ENCODE measurements around the gene PRSS3.

The PRSS3 gene

GRCh38 chr9:33809506-33809905 lies 14.1 kb downstream of the PRSS3 start:
- Histone ChIP-seq H3K27me3 (no peaks in the 10 kb centered on the region), H3K4me1 (peaks cover 9% of the 10 kb centered on the region), H3K9me3 (no peaks in the 10 kb centered on the region), H3K36me3 (no peaks in the 10 kb centered on the region), H3K4me3 (ENCODE audit: low read depth, low read length) (no peak overlapping the region)
- TF ChIP-seq, protein P1, sequence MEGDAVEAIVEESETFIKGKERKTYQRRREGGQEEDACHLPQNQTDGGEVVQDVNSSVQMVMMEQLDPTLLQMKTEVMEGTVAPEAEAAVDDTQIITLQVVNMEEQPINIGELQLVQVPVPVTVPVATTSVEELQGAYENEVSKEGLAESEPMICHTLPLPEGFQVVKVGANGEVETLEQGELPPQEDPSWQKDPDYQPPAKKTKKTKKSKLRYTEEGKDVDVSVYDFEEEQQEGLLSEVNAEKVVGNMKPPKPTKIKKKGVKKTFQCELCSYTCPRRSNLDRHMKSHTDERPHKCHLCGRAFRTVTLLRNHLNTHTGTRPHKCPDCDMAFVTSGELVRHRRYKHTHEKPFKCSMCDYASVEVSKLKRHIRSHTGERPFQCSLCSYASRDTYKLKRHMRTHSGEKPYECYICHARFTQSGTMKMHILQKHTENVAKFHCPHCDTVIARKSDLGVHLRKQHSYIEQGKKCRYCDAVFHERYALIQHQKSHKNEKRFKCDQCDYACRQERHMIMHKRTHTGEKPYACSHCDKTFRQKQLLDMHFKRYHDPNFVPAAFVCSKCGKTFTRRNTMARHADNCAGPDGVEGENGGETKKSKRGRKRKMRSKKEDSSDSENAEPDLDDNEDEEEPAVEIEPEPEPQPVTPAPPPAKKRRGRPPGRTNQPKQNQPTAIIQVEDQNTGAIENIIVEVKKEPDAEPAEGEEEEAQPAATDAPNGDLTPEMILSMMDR (IDR thresholded peaks at IDR 0.05; ENCODE audit: low read depth, low read length): no peak
- DNase-seq: no peak

- no peaks in the 10 kb centered on the region; the same call in 1 of the 2 replicates for H3K36me3 ChIP-seq
- peaks cover 9% of the 10 kb centered on the region for H3K4me1 ChIP-seq
- TF ChIP-seq, protein P1 (IDR thresholded peaks at IDR 0.05; ENCODE audit: low read depth, low read length): peak; percentile 71
- H3K4me3 ChIP-seq (ENCODE audit: low read depth, low read length): no peak overlapping the region
- H3K27me3 ChIP-seq: no peaks in the 10 kb centered on the region
- no peak for DNase-seq
- no peaks in the 10 kb centered on the region for H3K9me3 ChIP-seq
These were observed 18.6 kb downstream of the PRSS3 start for GRCh38 chr9:33813712-33814641.

GRCh38 chr9:33815781-33816180 lies 20.4 kb downstream of the PRSS3 start:
- Histone ChIP-seq H3K27me3 (no peaks in the 10 kb centered on the region), H3K36me3 (no peaks in the 10 kb centered on the region; the same call in 1 of the 2 replicates), H3K9me3 (no peaks in the 10 kb centered on the region), H3K4me3 (ENCODE audit: low read depth, low read length) (no peak overlapping the region), H3K4me1 (peaks cover 10% of the 10 kb centered on the region)
- TF ChIP-seq, protein P1 (IDR thresholded peaks at IDR 0.05; ENCODE audit: low read depth, low read length): no peak
- DNase-seq: no peak

DNA sequence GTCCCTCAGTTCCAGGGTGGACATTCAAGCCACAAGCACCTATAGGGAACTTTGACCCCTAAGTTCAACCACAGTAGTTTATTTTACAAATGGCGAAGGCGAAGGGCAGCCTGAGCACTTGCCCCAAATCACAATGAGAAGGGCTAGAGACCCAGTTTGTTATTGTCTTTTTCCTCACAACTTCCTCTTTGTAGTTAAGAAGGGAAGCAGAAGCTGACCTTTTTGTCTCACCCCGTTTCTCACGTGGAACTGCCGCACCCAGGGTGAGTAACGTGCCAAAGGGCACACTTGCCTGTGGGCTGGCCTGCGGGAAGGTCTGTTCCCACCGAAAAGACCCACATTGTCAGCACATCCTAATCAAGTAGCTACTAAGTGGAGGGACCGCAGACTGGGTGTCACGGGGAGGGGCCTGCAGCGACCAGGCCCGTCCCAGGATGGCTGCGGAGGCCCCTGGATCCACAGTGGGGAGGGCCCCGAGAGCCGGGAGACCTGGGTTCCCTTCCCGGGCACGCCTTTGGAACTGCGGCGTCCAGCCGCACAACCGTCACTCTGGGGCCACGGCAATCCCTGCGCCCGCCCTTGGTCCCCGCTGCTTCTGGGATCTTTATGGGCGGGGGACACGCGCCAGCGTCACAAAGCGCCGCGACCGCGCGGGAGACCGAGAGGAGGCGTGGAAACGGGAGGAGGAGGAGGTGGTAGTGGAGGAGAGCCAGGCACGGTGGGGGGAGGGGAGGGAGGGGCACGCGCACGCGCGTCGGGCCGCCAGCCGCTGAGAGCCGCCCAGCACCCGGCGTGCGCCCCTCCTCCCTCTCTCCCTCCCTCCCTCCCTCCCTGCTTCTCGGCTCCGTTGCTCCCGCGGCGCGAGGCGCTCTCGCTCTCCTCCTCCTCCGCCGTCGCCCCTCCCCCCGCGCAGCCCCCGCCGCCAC lies 21.2 kb downstream of the PRSS3 start, which contains the start of gene UBE2R2:
Gene UBE2R2 (plus strand): TSS at position 834 of the 926 bp plus-strand sequence. CDS start 598 bp downstream, outside the sequence.
- Histone ChIP-seq H3K27me3 (no peaks in the 10 kb centered on the region), H3K4me3 (ENCODE audit: low read depth, low read length) (peak within 1 kb of the TSS; percentile 84), H3K4me1 (peaks cover 13% of the 10 kb centered on the region), H3K9me3 (no peaks in the 10 kb centered on the region), H3K36me3 (peaks cover 4% of the 10 kb centered on the region)
- DNase-seq: peak; percentile 96
- TF ChIP-seq, protein P1 (IDR thresholded peaks at IDR 0.05; ENCODE audit: low read depth, low read length): no peak

- H3K4me3 ChIP-seq (ENCODE audit: low read depth, low read length): peak overlapping the region; percentile 84
- peaks cover 4% of the 10 kb centered on the region for H3K36me3 ChIP-seq
- H3K9me3 ChIP-seq: no peaks in the 10 kb centered on the region
- DNase-seq: peak; percentile 85
- H3K27me3 ChIP-seq: no peaks in the 10 kb centered on the region
- TF ChIP-seq, protein P1 (IDR thresholded peaks at IDR 0.05; ENCODE audit: low read depth, low read length): peak; percentile 26; the same call in 1 of the 2 replicates
- peaks cover 13% of the 10 kb centered on the region for H3K4me1 ChIP-seq
These were observed 22.2 kb downstream of the PRSS3 start for GRCh38 chr9:33817327-33818166.
